Measurements from ENCODE around the gene SCD5.

GRCh38 chr4:82758701-82759685 lies 39.6 kb downstream of the SCD5 start:
- TF ChIP-seq REST (IDR thresholded peaks at IDR 0.05) (no peak), CTCF (IDR thresholded peaks at IDR 0.05) (no peak), ZNF302 (CRISPR knock-in tag; IDR thresholded peaks at IDR 0.05) (no peak), POLR2A (IDR thresholded peaks at IDR 0.05; ENCODE audit: low read length) (no peak), FOSL2 (IDR thresholded peaks at IDR 0.05) (no peak), FOSL2 (CRISPR knock-in tag; IDR thresholded peaks at IDR 0.05) (no peak), CBX8 (IDR thresholded peaks at IDR 0.05) (no peak), ZSCAN20 (CRISPR knock-in tag; IDR thresholded peaks at IDR 0.05) (no peak), EP300 (IDR thresholded peaks at IDR 0.05) (no peak), MAX (IDR thresholded peaks at IDR 0.05) (no peak)

Measured in A549 (cell line).